CD4-positive, alpha-beta memory T cell (primary cell): Measurements from ENCODE around the gene DNAL4. TPM values are rescaled to one million over a fixed set of nuclear protein-coding genes. Genes with fewer than 3 reads are reported as not detected.

Experiments used
- CTCF ChIA-PET: fragments of 350-600 bp; sonication (Branson Sonifier 250); formaldehyde crosslinking; loops from one replicate; lab custom pipeline; 2021; ENCODE audit warnings: inconsistent platforms; ENCODE audit not compliant: partially characterized antibody; lab: Charles Lee
- POLR2A ChIA-PET: fragments of 350-600 bp; sonication (Branson Sonifier 250); formaldehyde crosslinking; loops from one replicate; lab custom pipeline; 2021; ENCODE audit not compliant: partially characterized antibody; lab: Charles Lee
- DNase-seq, 5 donors: peaks; one replicate each; pipeline versions ENCODE4 v3.0.0 to v3.0.0-alpha.2; 2020 to 2022; ENCODE audit warnings: mixed read lengths in 1 of 5
- H3K27ac ChIP-seq: one replicate; pipeline ENCODE4 v1.7.0; 2013; ENCODE audit warnings: low read depth, low read length
- H3K27me3 ChIP-seq: 2 replicates; pipeline ENCODE4 v1.7.0; 2013; ENCODE audit warnings: mild to moderate bottlenecking, low read length, moderate library complexity; ENCODE audit not compliant: insufficient read depth
- H3K36me3 ChIP-seq: 2 replicates; pipeline ENCODE4 v1.7.0; 2013; ENCODE audit warnings: mild to moderate bottlenecking, low read length, moderate library complexity; ENCODE audit not compliant: insufficient read depth
- H3K4me1 ChIP-seq: 2 replicates; pipeline ENCODE4 v1.7.0; 2013; ENCODE audit warnings: mild to moderate bottlenecking, low read length, moderate library complexity; ENCODE audit not compliant: insufficient read depth
- H3K4me3 ChIP-seq, 2 donors: one replicate each; pipeline ENCODE4 v1.7.0; 2013; ENCODE audit warnings: low read length in 2 of 2, mild to moderate bottlenecking in 1 of 2
- H3K9me3 ChIP-seq, 2 donors: one replicate each; pipeline ENCODE4 v1.7.0; 2013; ENCODE audit warnings: low read length in 2 of 2, control low read depth in 1 of 2; ENCODE audit not compliant: control insufficient read depth in 1 of 2
- H3K27ac Mint-ChIP-seq, 7 donors: one replicate each; pipeline ENCODE4 v1.8.0; 2020 to 2021; ENCODE audit warnings: mixed read lengths in 7 of 7, mild to moderate bottlenecking in 6 of 7, inconsistent platforms in 3 of 7, moderate library complexity in 3 of 7
- H3K27me3 Mint-ChIP-seq, 2 donors: one replicate each; pipeline ENCODE4 v1.8.0; 2020 to 2021; ENCODE audit warnings: mixed read lengths in 2 of 2
- H3K36me3 Mint-ChIP-seq, 2 donors: one replicate each; pipeline ENCODE4 v1.8.0; 2020 to 2021; ENCODE audit warnings: mixed read lengths in 2 of 2, inconsistent platforms in 1 of 2, mild to moderate bottlenecking in 1 of 2
- H3K4me1 Mint-ChIP-seq, 4 donors: one replicate each; pipeline ENCODE4 v1.8.0; 2020 to 2021; ENCODE audit warnings: mixed read lengths in 4 of 4, mild to moderate bottlenecking in 1 of 4
- H3K4me3 Mint-ChIP-seq, 8 donors: one replicate each; pipeline ENCODE4 v1.8.0; 2020 to 2021; ENCODE audit warnings: mixed read lengths in 8 of 8, mild to moderate bottlenecking in 7 of 8, moderate library complexity in 6 of 8, inconsistent platforms in 3 of 8
- H3K9me3 Mint-ChIP-seq, 8 donors: one replicate each; pipeline ENCODE4 v1.8.0; 2020 to 2021; ENCODE audit warnings: mixed read lengths in 8 of 8, mild to moderate bottlenecking in 5 of 8, inconsistent platforms in 3 of 8, moderate library complexity in 1 of 8
- intact Hi-C: fragments of 100-400 bp; cut with micrococcal nuclease; formaldehyde crosslinking; loops from one replicate; pipeline ENCODE4 v1.15.1; 2023
- polyA plus RNA-seq, 2 donors: library from polyadenylated mRNA; unstranded; fragments of 300-500 nt; fragmentation: Illumina TruSeq; gene quantifications; one replicate each; pipeline ENCODE4 v1.2.3, GENCODE V29; 2021
- total RNA-seq, 2 experiments: library from RNA; stranded (reverse); gene quantifications; one replicate each; pipeline ENCODE4 v1.2.3, GENCODE V29; 2021

The DNAL4 gene
- total and polyA plus RNA-seq, 4 experiments from 2014 or later: 8.6 to 13.3 (median 10.3) TPM

DNA sequence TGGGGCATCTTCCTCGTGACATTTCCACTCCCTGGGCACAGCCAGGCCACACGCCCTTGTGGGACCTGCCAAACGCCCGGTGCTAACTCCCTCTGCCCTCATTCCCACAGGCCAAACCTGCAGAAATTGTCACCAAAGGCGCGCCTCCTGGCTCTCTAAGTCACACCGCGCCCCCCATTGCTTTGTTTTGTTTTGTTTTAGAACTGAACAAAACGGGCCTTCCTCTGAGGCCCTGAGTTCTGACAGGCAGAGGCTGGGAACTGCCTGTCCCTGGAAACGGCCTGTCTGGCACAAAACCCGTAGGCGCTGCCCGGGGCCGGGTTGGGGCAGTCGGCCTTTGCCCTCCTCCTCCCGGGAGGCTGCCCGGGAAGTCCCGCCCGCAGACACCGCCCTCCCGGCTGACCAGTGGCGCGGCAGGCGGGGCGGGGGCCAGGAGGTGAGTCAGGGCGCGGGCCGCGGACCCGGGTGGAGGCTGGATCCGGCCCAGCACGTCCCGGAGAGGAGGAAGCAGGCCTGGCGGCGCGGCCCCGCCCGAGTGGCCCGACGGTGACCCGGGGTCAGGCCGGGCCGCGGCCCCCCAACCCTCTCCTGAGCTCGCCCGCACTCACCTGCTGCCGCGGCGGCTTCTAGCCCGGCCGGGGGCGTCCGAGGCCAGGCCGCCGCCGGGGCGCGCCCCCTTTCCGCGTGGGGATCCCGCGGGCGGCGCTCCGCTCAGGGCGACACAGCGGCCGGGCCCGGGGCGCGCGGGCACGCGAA, 38.6 kb downstream of the DNAL4 start:
- peak overlapping the region; percentile 80 to 99 (median 98) for H3K27ac Mint-ChIP-seq
- Histone ChIP-seq H3K27ac (peak overlapping the region; percentile 74), H3K27me3 (no peaks in the 10 kb centered on the region), H3K9me3 (no peaks in the 10 kb centered on the region), H3K4me1 (peaks cover 71% of the 10 kb centered on the region), H3K4me3 (peak overlapping the region; percentile 68 to 98), H3K36me3 (peaks cover 28% of the 10 kb centered on the region)
- CTCF ChIA-PET: interaction anchor here (0.8 to 1.9 kb wide), 2 partner anchors 22 to 115 kb away, joined by 3 to 9 read pairs; no protein-coding TSS in a partner anchor
- H3K4me3 Mint-ChIP-seq: peak overlapping the region; percentile 97 to 99 (median 99)
- H3K4me1 Mint-ChIP-seq: peaks cover 37 to 85% (median 56%) of the 10 kb centered on the region in 4 donors
- POLR2A ChIA-PET: interaction anchor here (0.5 to 42.6 kb wide), 12 partner anchors 6 to 117 kb away, joined by 3 to 1746 read pairs (median 7); partner anchors contain the start of genes CBX6, GTPBP1, NPTXR and SUN2
- intact Hi-C loops: loop anchor here (5.0 kb wide), 2 partner anchors 33 to 87 kb away; partner anchors contain the start of gene NPTXR
- no peaks in the 10 kb centered on the region for H3K27me3 Mint-ChIP-seq
- peaks cover 0 to 2% (median 0%) of the 10 kb centered on the region in 8 donors for H3K9me3 Mint-ChIP-seq
- peak in 4 of 5 donors; percentile 38 to 67 (median 54) for DNase-seq
- H3K36me3 Mint-ChIP-seq: peaks cover 38 to 46% of the 10 kb centered on the region in 2 donors

GRCh38 chr22:38754751-38755154, 39.2 kb downstream of the DNAL4 start:
- no peaks in the 10 kb centered on the region for H3K27me3 Mint-ChIP-seq
- peak overlapping the region; percentile 80 to 99 (median 98) for H3K27ac Mint-ChIP-seq
- ChIA-PET CTCF (interaction anchor here (0.8 to 1.9 kb wide), 2 partner anchors 21 to 115 kb away, joined by 3 to 9 read pairs; no protein-coding TSS in a partner anchor), POLR2A (interaction anchor here (0.5 to 42.6 kb wide), 9 partner anchors 5 to 564 kb away, joined by 4 to 1746 read pairs (median 9); partner anchors contain the start of genes CBX6, GTPBP1, NPTXR and SUN2)
- Histone ChIP-seq H3K4me1 (peaks cover 76% of the 10 kb centered on the region), H3K4me3 (peak overlapping the region; percentile 68 to 98), H3K36me3 (peaks cover 33% of the 10 kb centered on the region), H3K27me3 (no peaks in the 10 kb centered on the region), H3K9me3 (no peaks in the 10 kb centered on the region), H3K27ac (peak overlapping the region; percentile 74)
- peaks cover 38 to 52% of the 10 kb centered on the region in 2 donors for H3K36me3 Mint-ChIP-seq
- intact Hi-C loops: loop anchor here (5.0 kb wide), 2 partner anchors 32 to 88 kb away; partner anchors contain the start of gene NPTXR
- peak in 3 of 5 donors; percentile 36 to 61 (median 45) for DNase-seq
- peaks cover 42 to 88% (median 60%) of the 10 kb centered on the region in 4 donors for H3K4me1 Mint-ChIP-seq
- H3K9me3 Mint-ChIP-seq: peaks cover 0 to 2% (median 0%) of the 10 kb centered on the region in 8 donors
- H3K4me3 Mint-ChIP-seq: peak overlapping the region; percentile 97 to 99 (median 99)

DNA sequence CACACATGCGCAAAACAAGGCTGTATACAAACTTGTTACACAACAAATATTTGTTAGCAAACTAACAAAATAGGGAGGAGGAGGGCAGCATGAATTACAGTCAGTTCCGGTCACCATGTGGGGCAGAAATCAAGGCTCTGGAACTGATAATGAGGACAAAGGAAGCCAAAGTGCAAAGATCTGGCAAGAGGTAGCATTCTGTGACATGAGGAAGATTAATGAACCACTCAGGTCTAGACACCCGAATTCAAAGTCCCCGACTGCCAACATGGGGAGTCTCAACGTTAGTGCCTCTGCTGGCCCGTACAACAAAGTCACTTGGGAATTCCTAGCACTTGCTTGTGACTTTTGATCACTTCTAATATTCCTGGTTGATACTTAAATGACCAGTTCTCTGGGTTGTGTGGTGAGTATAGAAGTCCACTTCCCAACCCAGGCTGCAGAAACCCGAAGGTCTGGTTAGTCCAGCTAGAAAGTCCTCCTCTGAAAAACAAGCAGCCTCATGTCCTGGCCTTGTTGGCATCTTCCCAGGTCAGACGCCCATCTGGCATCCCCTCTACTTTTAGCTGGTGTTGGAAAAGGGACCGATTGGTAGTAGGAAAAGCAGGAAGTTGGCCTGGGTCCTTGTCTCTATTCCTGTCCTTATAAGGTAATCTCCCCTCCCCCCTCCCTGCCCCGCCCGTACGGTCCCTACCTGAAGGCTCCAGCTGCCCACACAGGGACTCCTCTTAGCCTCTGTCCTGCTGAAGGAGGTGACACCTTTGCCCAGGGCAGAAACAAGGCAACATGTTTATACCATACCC, 39.8 kb downstream of the DNAL4 start:
- peaks cover 43 to 58% of the 10 kb centered on the region in 2 donors for H3K36me3 Mint-ChIP-seq
- CTCF ChIA-PET: interaction anchor here (0.8 to 1.9 kb wide), 3 partner anchors 21 to 116 kb away, joined by 3 to 9 read pairs (median 4); no protein-coding TSS in a partner anchor
- H3K4me3 Mint-ChIP-seq: peak overlapping the region; percentile 97 to 99 (median 99)
- POLR2A ChIA-PET: interaction anchor here (0.6 to 42.6 kb wide), 11 partner anchors 5 to 564 kb away, joined by 3 to 1746 read pairs (median 6); partner anchors contain the start of genes CBX6, GTPBP1, NPTXR and SUN2
- intact Hi-C loops: no loop called here
- H3K27me3 Mint-ChIP-seq: no peaks in the 10 kb centered on the region
- peak overlapping the region; percentile 68 to 98 for H3K4me3 ChIP-seq
- H3K27ac Mint-ChIP-seq: peak overlapping the region; percentile 89 to 99 (median 98)
- DNase-seq: peak in 2 of 5 donors; percentile 23 to 37
- H3K4me1 ChIP-seq: peaks cover 80% of the 10 kb centered on the region
- peak overlapping the region; percentile 74 for H3K27ac ChIP-seq
- peaks cover 40% of the 10 kb centered on the region for H3K36me3 ChIP-seq
- H3K9me3 Mint-ChIP-seq: peaks cover 0 to 2% (median 0%) of the 10 kb centered on the region in 8 donors
- no peaks in the 10 kb centered on the region for H3K27me3 ChIP-seq
- peaks cover 44 to 89% (median 61%) of the 10 kb centered on the region in 4 donors for H3K4me1 Mint-ChIP-seq
- H3K9me3 ChIP-seq: no peaks in the 10 kb centered on the region

DNA sequence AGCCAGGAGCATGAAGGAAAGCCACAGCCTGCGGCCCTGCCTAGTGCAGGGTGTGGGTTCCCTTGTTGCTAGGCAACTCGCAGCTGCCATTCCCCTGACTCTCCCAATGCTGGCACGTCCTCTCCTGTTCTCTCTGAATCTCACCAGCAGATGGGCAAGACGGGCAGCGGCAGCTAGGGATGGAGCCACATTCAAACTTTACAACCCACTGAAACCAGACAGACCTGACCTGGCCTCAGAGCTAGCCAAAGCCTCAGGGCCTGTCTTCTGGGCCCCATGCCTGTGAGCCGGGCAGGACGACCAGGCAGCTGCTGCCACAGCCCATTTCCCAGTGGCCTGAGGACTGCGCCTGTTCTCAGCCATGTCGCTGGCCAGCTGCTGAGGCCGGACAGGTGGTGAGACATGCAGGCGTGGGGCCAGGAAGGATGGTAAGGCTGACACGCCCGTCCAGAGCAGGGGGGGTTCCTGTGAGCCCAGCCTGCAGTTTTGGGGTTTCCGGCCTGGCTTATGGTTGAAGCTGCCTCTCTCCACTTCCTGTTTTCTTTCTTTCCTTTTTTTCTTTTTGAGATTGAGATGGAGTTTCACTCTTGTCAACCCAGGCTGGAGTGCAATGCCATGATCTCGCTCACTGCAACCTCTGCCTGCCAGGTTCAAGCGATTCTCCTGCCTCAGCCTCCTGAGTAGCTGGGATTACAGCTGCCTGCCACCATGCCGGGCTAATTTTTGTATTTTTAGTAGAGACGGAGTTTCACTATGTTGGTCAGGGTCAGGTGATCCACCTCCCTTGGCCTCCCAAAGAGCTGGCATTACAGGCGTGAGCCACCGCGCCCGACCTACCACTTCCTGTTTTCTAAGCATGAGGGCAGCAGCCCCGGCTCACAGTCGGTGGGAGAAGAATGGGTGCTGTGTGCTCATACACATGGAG, 42.3 kb downstream of the DNAL4 start:
- peak; percentile 86 to 90 (median 87) for DNase-seq
- H3K4me1 Mint-ChIP-seq: peaks cover 25 to 69% (median 43%) of the 10 kb centered on the region in 4 donors
- intact Hi-C loops: loop anchor here (1.0 kb wide), 1 partner anchor 18 kb away; no protein-coding TSS in a partner anchor
- ChIA-PET POLR2A (interaction anchor here (0.6 to 42.6 kb wide), 19 partner anchors 2 to 1292 kb away, joined by 3 to 1746 read pairs (median 7); partner anchors contain the start of genes CBX6, DNAL4, GTPBP1 and NPTXR), CTCF (interaction anchor here (0.8 to 4.4 kb wide), 9 partner anchors 11 to 118 kb away, joined by 3 to 42 read pairs (median 4); no protein-coding TSS in a partner anchor)
- no peaks in the 10 kb centered on the region for H3K27me3 ChIP-seq
- peaks cover 70% of the 10 kb centered on the region for H3K4me1 ChIP-seq
- peaks cover 0 to 2% (median 0%) of the 10 kb centered on the region in 8 donors for H3K9me3 Mint-ChIP-seq
- peak overlapping the region; percentile 68 to 80 for H3K4me3 ChIP-seq
- H3K36me3 Mint-ChIP-seq: peaks cover 55 to 76% of the 10 kb centered on the region in 2 donors
- no peaks in the 10 kb centered on the region for H3K27me3 Mint-ChIP-seq
- H3K27ac ChIP-seq: peak overlapping the region; percentile 74
- no peaks in the 10 kb centered on the region for H3K9me3 ChIP-seq
- peak overlapping the region; percentile 97 to 99 (median 99) for H3K4me3 Mint-ChIP-seq
- peak overlapping the region; percentile 98 to 100 (median 99) for H3K27ac Mint-ChIP-seq
- peaks cover 61% of the 10 kb centered on the region for H3K36me3 ChIP-seq

DNA sequence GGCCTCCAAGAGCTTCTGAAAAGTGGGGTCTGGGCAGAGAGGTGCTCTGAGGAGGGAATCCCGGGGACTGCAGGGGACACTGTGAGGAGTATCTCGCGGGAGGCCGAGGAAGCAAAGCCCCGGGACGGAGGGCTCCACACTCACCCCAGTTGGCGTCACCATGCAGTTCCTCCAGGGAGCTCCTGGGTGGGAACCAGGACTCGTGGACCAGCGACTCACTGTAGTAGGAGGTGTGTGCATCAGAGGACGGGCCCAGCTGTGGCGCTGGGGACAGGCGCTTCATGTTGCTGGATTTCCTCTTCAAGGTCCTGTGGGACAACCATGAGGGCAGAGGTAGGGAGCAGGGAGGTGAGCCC, 42.9 kb downstream of the DNAL4 start:
- Mint-ChIP-seq H3K36me3 (peaks cover 55 to 77% of the 10 kb centered on the region in 2 donors), H3K27ac (peak overlapping the region; percentile 98 to 100 (median 99)), H3K4me1 (peaks cover 25 to 65% (median 41%) of the 10 kb centered on the region in 4 donors), H3K4me3 (peak overlapping the region; percentile 97 to 99 (median 99)), H3K27me3 (no peaks in the 10 kb centered on the region), H3K9me3 (peaks cover 0 to 2% (median 0%) of the 10 kb centered on the region in 8 donors)
- no peaks in the 10 kb centered on the region for H3K27me3 ChIP-seq
- peaks cover 67% of the 10 kb centered on the region for H3K36me3 ChIP-seq
- CTCF ChIA-PET: interaction anchor here (1.1 to 4.4 kb wide), 8 partner anchors 10 to 119 kb away, joined by 3 to 42 read pairs (median 4); no protein-coding TSS in a partner anchor
- peaks cover 66% of the 10 kb centered on the region for H3K4me1 ChIP-seq
- DNase-seq: no peak
- POLR2A ChIA-PET: interaction anchor here (1.2 to 42.6 kb wide), 11 partner anchors 1 to 423 kb away, joined by 3 to 1746 read pairs (median 8); partner anchors contain the start of genes CBX6, GTPBP1, SUN2 and TOMM22
- no peaks in the 10 kb centered on the region for H3K9me3 ChIP-seq
- intact Hi-C loops: loop anchor here (1.0 kb wide), 1 partner anchor 18 kb away; no protein-coding TSS in a partner anchor
- peak overlapping the region; percentile 74 for H3K27ac ChIP-seq
- H3K4me3 ChIP-seq: peak overlapping the region; percentile 68 to 80
